Liver (tissue), 9 donors: ENCODE data around the gene CDX4. TPM values are rescaled to one million over a fixed set of nuclear protein-coding genes. Genes with fewer than 3 reads are reported as not detected.

ENCODE experiments used
- DNase-seq: peaks from one replicate; pipeline ENCODE4 v3.0.0-alpha.2; 2017; ENCODE audit warnings: low spot score
- H3K27ac ChIP-seq, 2 donors: one replicate each; pipeline ENCODE4 v1.7.0; 2013; ENCODE audit warnings: inconsistent platforms in 2 of 2, low read length in 2 of 2, control low read depth in 1 of 2, low read depth in 1 of 2, mild to moderate bottlenecking in 1 of 2
- H3K27me3 ChIP-seq, 4 donors: one replicate each; pipeline versions ENCODE4 v1.6.1 to v1.7.0; 2013; ENCODE audit warnings: low read length in 3 of 4, inconsistent platforms in 1 of 4, mild to moderate bottlenecking in 1 of 4, moderate library complexity in 1 of 4; ENCODE audit not compliant: control insufficient read depth in 4 of 4, insufficient read depth in 4 of 4
- H3K36me3 ChIP-seq, 4 donors: one replicate each; pipeline versions ENCODE4 v1.6.1 to v1.7.0; 2013; ENCODE audit warnings: low read length in 3 of 4, mild to moderate bottlenecking in 3 of 4, low read depth in 1 of 4, moderate library complexity in 1 of 4; ENCODE audit not compliant: control insufficient read depth in 4 of 4, insufficient read depth in 3 of 4
- H3K4me1 ChIP-seq, 4 donors: one replicate each; pipeline versions ENCODE4 v1.6.1 to v1.7.0; 2013; ENCODE audit warnings: low read length in 3 of 4, mild to moderate bottlenecking in 3 of 4, moderate library complexity in 1 of 4; ENCODE audit not compliant: control insufficient read depth in 4 of 4, insufficient read depth in 4 of 4
- H3K4me3 ChIP-seq, 3 donors: one replicate each; pipeline versions ENCODE4 v1.6.1 to v1.7.0; 2013; ENCODE audit warnings: low read length in 3 of 3, control low read depth in 1 of 3, low read depth in 1 of 3, mild to moderate bottlenecking in 1 of 3
- H3K9ac ChIP-seq, 2 donors: one replicate each; pipeline ENCODE4 v1.7.0; 2013; ENCODE audit warnings: low read length in 2 of 2, mild to moderate bottlenecking in 2 of 2, moderate library complexity in 2 of 2, control low read depth in 1 of 2, low read depth in 1 of 2
- H3K9me3 ChIP-seq, 4 donors: one replicate each; pipeline versions ENCODE4 v1.6.1 to v1.7.0; 2013; ENCODE audit warnings: low read length in 3 of 4; ENCODE audit not compliant: control insufficient read depth in 4 of 4
- EGR1 ChIP-seq, 2 donors: IDR thresholded peaks; 2 replicates each; pipeline ENCODE4 v1.6.1; 2016 to 2018; ENCODE audit warnings: antibody characterized with exemption in 2 of 2, low read depth in 2 of 2
- FOXA1 ChIP-seq: IDR thresholded peaks from 2 replicates; pipeline ENCODE4 v1.6.1; 2016; ENCODE audit warnings: antibody characterized with exemption
- FOXA2 ChIP-seq: IDR thresholded peaks from 2 replicates; pipeline ENCODE4 v1.6.1; 2016; ENCODE audit warnings: antibody characterized with exemption
- GABPA ChIP-seq, 2 donors: IDR thresholded peaks in 1 of 2; conservative IDR thresholded peaks in 1 of 2; 2 replicates each; pipeline ENCODE4 v1.6.1; 2016; ENCODE audit warnings: antibody characterized with exemption in 2 of 2, mild to moderate bottlenecking in 1 of 2, moderate library complexity in 1 of 2
- HNF4G ChIP-seq: IDR thresholded peaks from 2 replicates; pipeline ENCODE4 v1.6.1; 2016; ENCODE audit warnings: antibody characterized with exemption
- JUND ChIP-seq, 2 donors: IDR thresholded peaks; 2 replicates each; pipeline ENCODE4 v1.6.1; 2016; ENCODE audit warnings: antibody characterized with exemption in 2 of 2
- NR2F2 ChIP-seq: IDR thresholded peaks from 2 replicates; pipeline ENCODE4 v1.6.1; 2016; ENCODE audit warnings: antibody characterized with exemption
- RAD21 ChIP-seq, 2 donors: IDR thresholded peaks; 2 replicates each; pipeline ENCODE4 v1.6.1; 2016; ENCODE audit warnings: antibody characterized with exemption in 2 of 2, mild to moderate bottlenecking in 2 of 2
- RXRA ChIP-seq, 2 donors: IDR thresholded peaks; 2 replicates each; pipeline ENCODE4 v1.6.1; 2017 to 2018; ENCODE audit warnings: antibody characterized with exemption in 2 of 2, mild to moderate bottlenecking in 1 of 2
- SP1 ChIP-seq: IDR thresholded peaks from 2 replicates; pipeline ENCODE4 v1.6.1; 2018; ENCODE audit warnings: antibody characterized with exemption, mild to moderate bottlenecking
- ZBTB33 ChIP-seq: IDR thresholded peaks from 2 replicates; pipeline ENCODE4 v1.6.1; 2016; ENCODE audit warnings: antibody characterized with exemption
- WGBS: extraction: QIAGEN DNeasy Blood & Tissue Kit; methylation state at CpG from one replicate; pipeline ENCODE4 v1.1.7; 2013; 5-methylcytosine and 5-hydroxymethylcytosine counted together
- polyA plus RNA-seq, 2 donors: library from polyadenylated mRNA; stranded (reverse) in 1 of 2; unstranded in 1 of 2; fragments of 200-250 nt in 1 of 2; fragments of >200 nt in 1 of 2; fragmentation: Nextera tagmentation in 1 of 2; extraction: Ambion mirVana in 1 of 2; gene quantifications; one replicate each; pipeline versions ENCODE4 v1.2.1 to v1.2.3, GENCODE V29; 2013 to 2015
- total RNA-seq, 2 donors: library from RNA; depleted of rRNA; stranded (reverse); fragments of >200 nt; gene quantifications; one replicate each; pipeline ENCODE4 v1.2.3, GENCODE V29; 2014
- TF ChIP-seq, protein P1 (sequence below): IDR thresholded peaks from 2 replicates; pipeline ENCODE4 v1.6.1; 2016; ENCODE audit warnings: antibody characterized with exemption, mild to moderate bottlenecking
- TF ChIP-seq, protein P2 (sequence below): fragments of 150-350 bp; IDR thresholded peaks from 2 replicates; pipeline ENCODE4 v1.5.1; 2017; ENCODE audit warnings: improper control_type of control experiment, low read depth, low read length; ENCODE audit not compliant: missing input control
- TF ChIP-seq, protein P3 (sequence below): IDR thresholded peaks from 2 replicates; pipeline ENCODE4 v1.6.1; 2016; ENCODE audit warnings: antibody characterized with exemption
- donor health status: healthy.
- donor health status: healthy.
- donor health status: healthy.
- donor health status: healthy.
- donor health status: healthy.

Gene CDX4
- total and polyA plus RNA-seq, 4 donors, result not detected

DNA sequence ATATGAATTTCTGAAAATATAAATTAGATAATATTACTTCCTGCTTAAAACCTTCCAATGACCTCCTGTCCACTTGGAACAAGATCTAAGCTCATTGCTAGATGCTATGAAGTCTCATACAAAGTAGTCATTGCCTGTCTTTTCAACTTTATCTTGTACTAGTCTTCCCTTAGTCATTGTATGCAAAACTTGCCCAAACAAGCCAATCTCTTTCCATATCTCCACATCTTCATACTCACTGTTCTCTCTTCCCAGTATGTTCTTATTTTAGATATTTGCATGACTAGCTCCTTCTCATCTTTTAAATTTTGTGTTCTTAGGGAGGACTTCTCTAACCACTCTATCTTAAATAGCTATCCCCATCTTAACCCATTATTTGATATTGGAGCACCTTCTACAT, 33.9 kb upstream of the CDX4 start (continued):
- TF ChIP-seq, protein P1, sequence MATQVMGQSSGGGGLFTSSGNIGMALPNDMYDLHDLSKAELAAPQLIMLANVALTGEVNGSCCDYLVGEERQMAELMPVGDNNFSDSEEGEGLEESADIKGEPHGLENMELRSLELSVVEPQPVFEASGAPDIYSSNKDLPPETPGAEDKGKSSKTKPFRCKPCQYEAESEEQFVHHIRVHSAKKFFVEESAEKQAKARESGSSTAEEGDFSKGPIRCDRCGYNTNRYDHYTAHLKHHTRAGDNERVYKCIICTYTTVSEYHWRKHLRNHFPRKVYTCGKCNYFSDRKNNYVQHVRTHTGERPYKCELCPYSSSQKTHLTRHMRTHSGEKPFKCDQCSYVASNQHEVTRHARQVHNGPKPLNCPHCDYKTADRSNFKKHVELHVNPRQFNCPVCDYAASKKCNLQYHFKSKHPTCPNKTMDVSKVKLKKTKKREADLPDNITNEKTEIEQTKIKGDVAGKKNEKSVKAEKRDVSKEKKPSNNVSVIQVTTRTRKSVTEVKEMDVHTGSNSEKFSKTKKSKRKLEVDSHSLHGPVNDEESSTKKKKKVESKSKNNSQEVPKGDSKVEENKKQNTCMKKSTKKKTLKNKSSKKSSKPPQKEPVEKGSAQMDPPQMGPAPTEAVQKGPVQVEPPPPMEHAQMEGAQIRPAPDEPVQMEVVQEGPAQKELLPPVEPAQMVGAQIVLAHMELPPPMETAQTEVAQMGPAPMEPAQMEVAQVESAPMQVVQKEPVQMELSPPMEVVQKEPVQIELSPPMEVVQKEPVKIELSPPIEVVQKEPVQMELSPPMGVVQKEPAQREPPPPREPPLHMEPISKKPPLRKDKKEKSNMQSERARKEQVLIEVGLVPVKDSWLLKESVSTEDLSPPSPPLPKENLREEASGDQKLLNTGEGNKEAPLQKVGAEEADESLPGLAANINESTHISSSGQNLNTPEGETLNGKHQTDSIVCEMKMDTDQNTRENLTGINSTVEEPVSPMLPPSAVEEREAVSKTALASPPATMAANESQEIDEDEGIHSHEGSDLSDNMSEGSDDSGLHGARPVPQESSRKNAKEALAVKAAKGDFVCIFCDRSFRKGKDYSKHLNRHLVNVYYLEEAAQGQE, result no peak

DNA sequence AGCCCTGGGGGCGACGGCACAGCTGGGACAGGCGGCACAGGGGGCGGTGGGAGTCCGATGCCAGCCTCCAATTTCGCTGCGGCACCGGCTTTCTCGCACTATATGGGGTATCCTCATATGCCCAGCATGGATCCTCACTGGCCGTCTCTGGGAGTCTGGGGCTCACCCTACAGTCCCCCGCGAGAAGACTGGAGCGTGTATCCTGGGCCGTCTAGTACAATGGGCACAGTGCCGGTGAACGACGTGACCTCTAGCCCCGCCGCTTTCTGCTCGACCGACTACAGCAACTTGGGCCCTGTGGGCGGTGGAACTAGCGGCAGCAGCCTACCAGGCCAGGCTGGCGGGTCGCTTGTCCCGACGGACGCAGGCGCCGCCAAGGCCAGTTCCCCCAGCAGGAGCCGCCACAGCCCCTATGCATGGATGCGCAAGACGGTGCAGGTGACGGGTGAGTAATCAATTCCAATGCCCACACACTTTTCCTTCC, 500 bp downstream of the CDX4 start:
- H3K9me3 ChIP-seq, result peaks cover 0 to 2% (median 0%) of the 10 kb centered on the region in 4 donors
- WGBS, result 18% methylated on average over 34 of the region's 34 CpGs
- no peaks in the 10 kb centered on the region for H3K4me1 ChIP-seq
- no peaks in the 10 kb centered on the region for H3K36me3 ChIP-seq
- DNase-seq, result no peak
- no peak overlapping the region for H3K27ac ChIP-seq
- H3K9ac ChIP-seq, result no peak overlapping the region
- H3K27me3 ChIP-seq, result peaks cover 0 to 12% (median 0%) of the 10 kb centered on the region in 4 donors
- no peak overlapping the region for H3K4me3 ChIP-seq
- TF ChIP-seq JUND (IDR thresholded peaks at IDR 0.05) (no peak), GABPA (IDR thresholded peaks at IDR 0.05 in 1 of 2, conservative IDR thresholded peaks at IDR 0.05 in 1 of 2) (no peak)

DNA sequence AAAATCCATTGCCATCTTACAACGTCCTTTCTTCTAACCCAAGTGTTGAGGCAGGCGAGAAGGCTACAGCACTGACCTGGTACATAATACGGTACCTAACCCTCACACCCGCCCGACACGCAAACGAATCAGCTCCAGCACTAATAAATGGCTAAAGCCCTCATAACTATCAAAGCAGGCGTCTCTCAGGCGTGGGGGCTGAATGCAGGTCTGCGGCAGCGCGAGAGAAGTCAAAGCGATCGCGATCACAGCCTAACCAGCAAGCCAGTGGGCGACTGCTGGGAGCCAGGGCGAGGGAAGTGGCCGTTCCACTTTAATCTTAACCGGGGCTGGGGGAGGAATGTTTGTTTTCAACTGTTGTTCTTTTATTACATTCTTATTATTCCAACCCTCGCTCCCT, 1.5 kb downstream of the CDX4 start:
- peak overlapping the region in 1 of 3 donors; percentile 17 for H3K4me3 ChIP-seq
- peaks cover 0 to 12% (median 0%) of the 10 kb centered on the region in 4 donors for H3K27me3 ChIP-seq
- no peak overlapping the region for H3K27ac ChIP-seq
- no peaks in the 10 kb centered on the region for H3K36me3 ChIP-seq
- DNase-seq, result no peak
- no peak for TF ChIP-seq NR2F2
- TF ChIP-seq, protein P2, sequence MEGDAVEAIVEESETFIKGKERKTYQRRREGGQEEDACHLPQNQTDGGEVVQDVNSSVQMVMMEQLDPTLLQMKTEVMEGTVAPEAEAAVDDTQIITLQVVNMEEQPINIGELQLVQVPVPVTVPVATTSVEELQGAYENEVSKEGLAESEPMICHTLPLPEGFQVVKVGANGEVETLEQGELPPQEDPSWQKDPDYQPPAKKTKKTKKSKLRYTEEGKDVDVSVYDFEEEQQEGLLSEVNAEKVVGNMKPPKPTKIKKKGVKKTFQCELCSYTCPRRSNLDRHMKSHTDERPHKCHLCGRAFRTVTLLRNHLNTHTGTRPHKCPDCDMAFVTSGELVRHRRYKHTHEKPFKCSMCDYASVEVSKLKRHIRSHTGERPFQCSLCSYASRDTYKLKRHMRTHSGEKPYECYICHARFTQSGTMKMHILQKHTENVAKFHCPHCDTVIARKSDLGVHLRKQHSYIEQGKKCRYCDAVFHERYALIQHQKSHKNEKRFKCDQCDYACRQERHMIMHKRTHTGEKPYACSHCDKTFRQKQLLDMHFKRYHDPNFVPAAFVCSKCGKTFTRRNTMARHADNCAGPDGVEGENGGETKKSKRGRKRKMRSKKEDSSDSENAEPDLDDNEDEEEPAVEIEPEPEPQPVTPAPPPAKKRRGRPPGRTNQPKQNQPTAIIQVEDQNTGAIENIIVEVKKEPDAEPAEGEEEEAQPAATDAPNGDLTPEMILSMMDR, result no peak
- TF ChIP-seq, protein P3, sequence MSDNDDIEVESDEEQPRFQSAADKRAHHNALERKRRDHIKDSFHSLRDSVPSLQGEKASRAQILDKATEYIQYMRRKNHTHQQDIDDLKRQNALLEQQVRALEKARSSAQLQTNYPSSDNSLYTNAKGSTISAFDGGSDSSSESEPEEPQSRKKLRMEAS, result no peak
- TF ChIP-seq RAD21 (IDR thresholded peaks at IDR 0.05), result no peak
- no peak for TF ChIP-seq SP1
- TF ChIP-seq ZBTB33, result no peak
- TF ChIP-seq FOXA1, result no peak
- TF ChIP-seq EGR1 (IDR thresholded peaks at IDR 0.05; ENCODE audit: low read depth in 2 of 2), result no peak
- no peak for TF ChIP-seq JUND (IDR thresholded peaks at IDR 0.05)
- TF ChIP-seq FOXA2, result no peak
- no peak for TF ChIP-seq HNF4G
- no peak for TF ChIP-seq RXRA (IDR thresholded peaks at IDR 0.05)
- WGBS, result 14% methylated on average over 20 of the region's 20 CpGs
- no peaks in the 10 kb centered on the region for H3K4me1 ChIP-seq
- H3K9me3 ChIP-seq, result peaks cover 0 to 2% (median 0%) of the 10 kb centered on the region in 4 donors
- H3K9ac ChIP-seq, result no peak overlapping the region
